Neural crest cell (in vitro differentiated cells): Measurements from ENCODE around the gene SCD5. TPM values are rescaled to one million over a fixed set of nuclear protein-coding genes. Genes with fewer than 3 reads are reported as not detected.

Experiments
- DNase-seq: peaks from one replicate; pipeline ENCODE4 v3.0.0; 2021; ENCODE audit warnings: low read depth, mixed read lengths, low spot score
- H3K27ac Mint-ChIP-seq: one replicate; pipeline ENCODE4 v1.8.0; 2021; ENCODE audit warnings: mild to moderate bottlenecking, mixed read lengths; ENCODE audit not compliant: unreplicated experiment
- H3K27me3 Mint-ChIP-seq: 2 replicates; pipeline ENCODE4 v1.8.0; 2021; ENCODE audit warnings: low read depth, mild to moderate bottlenecking, mixed read lengths
- H3K36me3 Mint-ChIP-seq: 2 replicates; pipeline ENCODE4 v1.8.0; 2021; ENCODE audit warnings: low read depth, mild to moderate bottlenecking, mixed read lengths
- H3K4me1 Mint-ChIP-seq: 2 replicates; pipeline ENCODE4 v1.8.0; 2021; ENCODE audit warnings: mixed read lengths
- H3K4me3 Mint-ChIP-seq: one replicate; pipeline ENCODE4 v1.8.0; 2021; ENCODE audit warnings: mild to moderate bottlenecking, mixed read lengths
- H3K9me3 Mint-ChIP-seq: 2 replicates; pipeline ENCODE4 v1.8.0; 2021; ENCODE audit warnings: mixed read lengths
- total RNA-seq: library from RNA; stranded (reverse); gene quantifications from 2 replicates; pipeline ENCODE4 v1.2.1, GENCODE V29; 2021
- TF ChIP-seq, protein P1 (sequence below): fragments of 200-600 bp; sonication (generic); conservative IDR thresholded peaks from 2 replicates; pipeline ENCODE4 v1.5.0; 2021; ENCODE audit warnings: antibody characterized with exemption, mild to moderate bottlenecking

The SCD5 gene
- total RNA-seq, 1 donor from 2014 or later: 40.7 TPM

DNA sequence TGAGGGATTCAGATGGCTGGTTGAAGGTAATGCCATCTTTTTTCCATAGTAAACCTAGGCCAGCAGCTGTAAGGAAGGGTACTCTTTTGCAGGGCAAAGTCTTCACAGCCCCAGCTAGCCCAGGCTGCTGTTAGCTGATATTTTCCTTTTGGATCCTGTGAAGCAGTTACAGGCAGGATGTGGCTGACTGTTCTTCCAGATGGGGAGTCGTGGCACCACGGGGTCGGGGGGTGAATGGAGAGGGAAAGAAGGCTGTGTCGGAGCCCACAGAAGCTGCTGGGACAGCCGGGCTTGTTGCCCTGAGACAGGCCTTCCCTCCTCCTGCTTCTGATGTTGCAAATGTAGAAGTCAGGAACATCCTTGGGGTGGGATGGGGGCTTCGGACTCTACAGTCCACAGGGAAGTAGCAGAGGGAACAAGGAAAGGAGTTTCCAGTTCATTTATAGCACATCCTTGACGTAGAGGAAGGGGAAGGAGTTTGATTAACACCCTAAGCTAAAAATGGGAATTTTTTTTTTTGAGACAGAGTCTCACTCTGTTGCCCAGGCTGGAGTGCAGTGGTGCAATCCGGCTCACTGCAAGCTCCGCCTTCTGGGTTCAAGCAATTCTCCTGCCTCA is 172.2 kb downstream of the SCD5 start:
- H3K4me3 Mint-ChIP-seq: no peak overlapping the region
- H3K27me3 Mint-ChIP-seq: no peaks in the 10 kb centered on the region
- DNase-seq: no peak
- TF ChIP-seq, protein P1, sequence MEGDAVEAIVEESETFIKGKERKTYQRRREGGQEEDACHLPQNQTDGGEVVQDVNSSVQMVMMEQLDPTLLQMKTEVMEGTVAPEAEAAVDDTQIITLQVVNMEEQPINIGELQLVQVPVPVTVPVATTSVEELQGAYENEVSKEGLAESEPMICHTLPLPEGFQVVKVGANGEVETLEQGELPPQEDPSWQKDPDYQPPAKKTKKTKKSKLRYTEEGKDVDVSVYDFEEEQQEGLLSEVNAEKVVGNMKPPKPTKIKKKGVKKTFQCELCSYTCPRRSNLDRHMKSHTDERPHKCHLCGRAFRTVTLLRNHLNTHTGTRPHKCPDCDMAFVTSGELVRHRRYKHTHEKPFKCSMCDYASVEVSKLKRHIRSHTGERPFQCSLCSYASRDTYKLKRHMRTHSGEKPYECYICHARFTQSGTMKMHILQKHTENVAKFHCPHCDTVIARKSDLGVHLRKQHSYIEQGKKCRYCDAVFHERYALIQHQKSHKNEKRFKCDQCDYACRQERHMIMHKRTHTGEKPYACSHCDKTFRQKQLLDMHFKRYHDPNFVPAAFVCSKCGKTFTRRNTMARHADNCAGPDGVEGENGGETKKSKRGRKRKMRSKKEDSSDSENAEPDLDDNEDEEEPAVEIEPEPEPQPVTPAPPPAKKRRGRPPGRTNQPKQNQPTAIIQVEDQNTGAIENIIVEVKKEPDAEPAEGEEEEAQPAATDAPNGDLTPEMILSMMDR: no peak
- peak overlapping the region; percentile 19 for H3K27ac Mint-ChIP-seq
- H3K36me3 Mint-ChIP-seq: peaks cover 3% of the 10 kb centered on the region
- H3K9me3 Mint-ChIP-seq: no peaks in the 10 kb centered on the region
- H3K4me1 Mint-ChIP-seq: peaks cover 19% of the 10 kb centered on the region

DNA sequence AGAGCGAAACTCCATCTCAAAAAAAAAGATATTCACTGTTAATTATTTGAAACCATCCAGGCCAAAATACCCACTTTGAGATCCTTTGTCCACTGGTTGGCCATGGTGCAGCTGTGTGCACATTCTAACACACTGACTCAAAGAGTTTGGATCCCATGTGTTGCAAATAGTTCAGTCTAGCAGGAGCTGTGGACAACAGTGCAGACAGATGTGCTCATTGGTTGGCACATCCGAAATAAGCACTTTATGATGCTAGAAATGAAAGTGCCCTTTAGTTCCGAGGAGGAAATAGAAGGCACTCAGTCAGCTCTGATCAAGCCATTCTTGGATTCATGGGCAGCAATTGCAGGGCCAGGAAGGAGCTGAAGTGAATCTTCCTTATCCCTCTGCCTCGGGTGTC is 173.8 kb downstream of the SCD5 start:
- peaks cover 3% of the 10 kb centered on the region for H3K36me3 Mint-ChIP-seq
- peaks cover 26% of the 10 kb centered on the region for H3K4me1 Mint-ChIP-seq
- no peaks in the 10 kb centered on the region for H3K9me3 Mint-ChIP-seq
- no peak for DNase-seq
- no peaks in the 10 kb centered on the region for H3K27me3 Mint-ChIP-seq
- no peak overlapping the region for H3K4me3 Mint-ChIP-seq
- TF ChIP-seq, protein P1: no peak
- H3K27ac Mint-ChIP-seq: no peak overlapping the region

DNA sequence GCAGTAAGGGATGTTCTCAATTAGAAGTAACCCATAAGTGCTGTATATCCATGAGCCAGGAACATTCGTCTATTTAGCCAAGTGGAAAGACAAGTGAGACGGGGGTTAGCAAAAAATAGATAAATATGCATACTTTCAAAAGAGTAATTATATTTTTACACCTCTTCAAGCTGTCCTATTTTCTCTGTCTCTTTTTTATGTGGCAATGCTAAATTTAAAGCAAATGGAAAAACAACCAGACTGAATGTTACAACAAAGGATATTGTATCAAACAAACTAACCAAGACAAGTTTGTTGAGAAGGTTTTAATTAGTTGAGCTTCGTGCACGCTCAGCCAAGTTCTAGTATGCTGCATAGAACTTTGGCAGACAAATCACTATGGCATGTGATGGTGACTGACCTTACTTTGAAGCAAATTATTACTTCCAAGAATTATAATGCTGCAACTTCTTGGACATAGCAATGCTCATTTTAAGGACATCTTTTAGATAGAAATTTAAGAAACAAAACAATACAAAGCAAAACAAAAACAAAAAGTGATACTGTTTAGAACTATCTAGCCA is 175.4 kb downstream of the SCD5 start:
- no peak overlapping the region for H3K4me3 Mint-ChIP-seq
- peaks cover 19% of the 10 kb centered on the region for H3K4me1 Mint-ChIP-seq
- no peaks in the 10 kb centered on the region for H3K36me3 Mint-ChIP-seq
- TF ChIP-seq, protein P1: no peak
- H3K9me3 Mint-ChIP-seq: no peaks in the 10 kb centered on the region
- H3K27me3 Mint-ChIP-seq: no peaks in the 10 kb centered on the region
- no peak overlapping the region for H3K27ac Mint-ChIP-seq
- DNase-seq: no peak

DNA sequence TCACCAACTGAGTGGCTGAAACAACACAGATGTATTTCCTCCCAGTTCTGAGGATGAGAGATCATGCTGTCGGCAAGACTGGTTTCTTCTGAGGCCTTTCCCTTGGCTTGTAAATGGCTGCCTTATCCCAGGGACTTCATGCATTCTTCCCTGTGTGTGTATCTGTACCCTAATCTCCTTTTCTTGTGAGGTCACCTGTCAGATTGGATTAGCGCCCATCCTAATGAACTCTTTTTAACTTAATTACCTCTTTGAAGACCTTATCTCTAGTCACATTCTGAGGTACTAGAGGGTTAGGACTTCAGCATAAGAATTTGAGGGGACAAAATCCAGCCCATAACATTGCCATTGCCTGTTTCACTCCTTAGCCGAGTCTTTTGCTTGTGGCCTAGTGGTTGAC is 177.3 kb downstream of the SCD5 start:
- TF ChIP-seq, protein P1: no peak
- DNase-seq: no peak
- Mint-ChIP-seq H3K4me1 (peaks cover 19% of the 10 kb centered on the region), H3K36me3 (no peaks in the 10 kb centered on the region), H3K9me3 (no peaks in the 10 kb centered on the region), H3K27ac (no peak overlapping the region), H3K4me3 (no peak overlapping the region), H3K27me3 (no peaks in the 10 kb centered on the region)

DNA sequence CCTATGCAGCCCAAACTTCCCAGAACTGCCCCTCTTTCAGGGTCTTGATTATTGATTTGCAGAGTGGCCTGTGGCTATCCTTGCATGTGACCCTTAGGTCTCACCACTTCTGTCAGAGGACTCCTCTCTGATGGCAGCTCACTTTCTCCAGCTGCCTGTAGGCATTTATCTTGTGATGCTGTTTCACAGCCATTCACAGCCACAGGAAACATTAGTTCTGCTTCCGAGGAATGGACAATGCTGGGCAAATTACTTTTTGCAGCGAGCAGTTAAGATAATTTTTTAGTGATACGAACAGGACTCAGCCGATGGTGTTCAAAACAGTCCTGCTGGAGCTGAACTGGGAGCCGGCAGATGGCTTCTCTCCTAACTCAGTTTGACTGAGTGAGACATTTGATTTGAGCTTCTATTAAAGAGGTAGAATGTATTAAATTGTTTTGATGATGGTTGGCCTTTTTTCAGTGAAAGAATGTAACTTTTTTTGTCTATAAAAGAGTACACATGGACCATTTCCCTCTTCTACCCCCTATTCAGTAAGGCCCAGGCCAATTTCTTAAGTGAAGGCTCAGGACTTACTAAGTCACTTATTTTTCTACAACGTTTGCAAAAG is 178.4 kb downstream of the SCD5 start:
- Mint-ChIP-seq H3K4me3 (no peak overlapping the region), H3K4me1 (peaks cover 19% of the 10 kb centered on the region), H3K27ac (peak overlapping the region; percentile 14), H3K36me3 (no peaks in the 10 kb centered on the region), H3K27me3 (no peaks in the 10 kb centered on the region), H3K9me3 (no peaks in the 10 kb centered on the region)
- TF ChIP-seq, protein P1: no peak
- DNase-seq: no peak
